HUES6 (cell line): ENCODE results near the gene LGALS8.

ENCODE experiments used
- H3K27ac ChIP-seq: 2 replicates; pipeline ENCODE4 v1.7.0; 2013; ENCODE audit warnings: low read depth, mild to moderate bottlenecking, low read length, inconsistent platforms
- H3K27me3 ChIP-seq: 2 replicates; pipeline ENCODE4 v1.6.1; 2013; ENCODE audit warnings: low read length; ENCODE audit not compliant: control insufficient read depth, insufficient read depth
- H3K36me3 ChIP-seq: 2 replicates; pipeline ENCODE4 v1.6.1; 2013; ENCODE audit warnings: low read length; ENCODE audit not compliant: control insufficient read depth, insufficient read depth
- H3K4me1 ChIP-seq: 2 replicates; pipeline ENCODE4 v1.6.1; 2013; ENCODE audit warnings: low read length; ENCODE audit not compliant: control insufficient read depth, insufficient read depth
- H3K4me3 ChIP-seq: 2 replicates; pipeline ENCODE4 v1.5.1; 2013; ENCODE audit warnings: low read depth, low read length
- H3K9ac ChIP-seq: one replicate; pipeline ENCODE4 v1.6.1; 2013; ENCODE audit warnings: mild to moderate bottlenecking, low read length
- H3K9me3 ChIP-seq: 2 replicates; pipeline ENCODE4 v1.6.1; 2013; ENCODE audit warnings: low read depth, low read length; ENCODE audit not compliant: control insufficient read depth, insufficient read depth

Gene LGALS8

DNA sequence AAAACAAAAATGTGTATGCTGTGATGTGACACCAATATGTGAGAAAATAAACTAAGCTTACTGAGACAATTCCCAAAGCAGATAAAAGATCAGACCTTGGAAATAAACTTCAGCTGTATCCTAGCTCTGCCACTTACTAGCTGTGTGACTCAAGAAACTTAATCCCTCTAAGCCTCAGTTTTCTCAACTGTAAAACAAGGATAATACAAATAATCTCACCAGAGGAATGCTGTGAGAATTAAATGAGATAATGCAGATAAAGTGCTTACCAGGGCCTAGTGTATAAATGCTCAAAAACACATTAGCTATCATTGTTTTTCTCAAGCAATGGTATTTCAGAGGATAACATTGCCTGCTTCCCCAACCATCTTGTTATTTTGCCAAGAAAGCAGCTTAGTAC is 78.4 kb downstream of the LGALS8 start:
- no peaks in the 10 kb centered on the region for H3K9me3 ChIP-seq
- H3K4me3 ChIP-seq: no peak overlapping the region
- no peak overlapping the region for H3K27ac ChIP-seq
- H3K4me1 ChIP-seq: peaks cover 6% of the 10 kb centered on the region; the same call in 1 of the 2 replicates
- H3K9ac ChIP-seq: no peak overlapping the region
- no peaks in the 10 kb centered on the region for H3K27me3 ChIP-seq
- peaks cover 55% of the 10 kb centered on the region for H3K36me3 ChIP-seq
